Measurements from ENCODE around the gene LPP. TPM values are rescaled to one million over a fixed set of nuclear protein-coding genes. Genes with fewer than 3 reads are reported as not detected.
A peak's percentile ranks its signal among the peaks of the same experiment; 100 is the strongest.

Gene LPP
- total and polyA plus RNA-seq, 2 of the 13 experiments (the other 11 are each of a cell fraction or from before 2014, with no cell fraction given), result 19.2 to 29.9 TPM

DNA sequence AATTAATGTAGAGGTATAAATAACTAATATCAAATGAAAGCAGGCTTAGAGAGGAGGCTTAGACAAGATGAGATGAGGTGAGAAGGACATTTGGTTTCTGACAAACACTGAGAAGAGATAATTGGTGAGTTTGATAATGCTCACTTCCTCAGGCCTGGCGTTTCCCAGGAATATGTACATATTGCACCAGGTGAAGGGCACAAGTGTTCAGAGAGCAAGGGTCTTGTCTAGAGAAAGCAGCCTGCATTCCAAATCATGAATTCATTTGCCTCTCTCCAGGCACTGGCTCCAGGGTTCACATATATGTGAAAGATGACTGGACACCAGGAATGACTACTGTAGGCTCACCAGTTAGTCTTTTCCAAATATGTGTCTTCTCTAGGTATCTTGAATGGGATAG lies 48.0 kb upstream of the LPP start:
- CTCF ChIA-PET (ENCODE audit: low intra/inter-chr PET ratio, low total read pairs), result no interaction called here
- POLR2A ChIA-PET, result interaction anchor here (1.3 kb wide), 1 partner anchor 16 kb away, joined by 7 read pairs; no protein-coding TSS in a partner anchor
- Histone ChIP-seq H2AFZ (ENCODE audit: low read length) (no peak overlapping the region), H3K9ac (ENCODE audit: insufficient read depth, low read depth, low read length) (no peak overlapping the region), H3K4me1 (ENCODE audit: insufficient read depth, low read length) (peaks cover 41% of the 10 kb centered on the region), H3K4me3 (replicated peaks in 1 of 3; ENCODE audit: insufficient read depth in 1 of 3, low read depth in 2 of 3, low read length in 3 of 3) (no peak overlapping the region), H3K36me3 (replicated peaks in 1 of 2; ENCODE audit: control insufficient read depth in 1 of 2, insufficient read depth in 2 of 2, low read length in 2 of 2) (no peaks in the 10 kb centered on the region), H3K27me3 (ENCODE audit: control insufficient read depth in 1 of 2, insufficient read depth in 2 of 2, low read length in 2 of 2) (no peaks in the 10 kb centered on the region), H3K9me3 (ENCODE audit: low read length) (peaks cover 5% of the 10 kb centered on the region), H4K20me1 (ENCODE audit: insufficient read depth, low read length) (no peaks in the 10 kb centered on the region), H3K4me2 (ENCODE audit: low read depth, low read length) (peak overlapping the region; percentile 10; the same call in 1 of the 2 replicates), H3K27ac (ENCODE audit: extremely low read length, insufficient read depth, low read length) (no peak overlapping the region), H3K79me2 (ENCODE audit: insufficient read depth, low read length) (no peaks in the 10 kb centered on the region)
- DNase-seq (ENCODE audit: low spot score) (peak; percentile 71), ATAC-seq (peak; percentile 95), FAIRE-seq (peak; percentile 42)
- 0% methylated on average over 1 of the region's 1 CpG for WGBS (ENCODE audit: low lambda C conversion rate)
- in situ Hi-C loops (cut with HindIII; ENCODE audit: extremely low pct_ligation_motif_present, low pct_unique_long_range_greater_than_20kb), result no loop called here
- no TSS peak for BruUV-seq (replicated peaks)
- intact Hi-C loops (cut with micrococcal nuclease; ENCODE audit: unreplicated experiment), result loop anchor here (2.0 kb wide), 1 partner anchor 47 kb away; no protein-coding TSS in a partner anchor
- TF ChIP-seq, protein P1, sequence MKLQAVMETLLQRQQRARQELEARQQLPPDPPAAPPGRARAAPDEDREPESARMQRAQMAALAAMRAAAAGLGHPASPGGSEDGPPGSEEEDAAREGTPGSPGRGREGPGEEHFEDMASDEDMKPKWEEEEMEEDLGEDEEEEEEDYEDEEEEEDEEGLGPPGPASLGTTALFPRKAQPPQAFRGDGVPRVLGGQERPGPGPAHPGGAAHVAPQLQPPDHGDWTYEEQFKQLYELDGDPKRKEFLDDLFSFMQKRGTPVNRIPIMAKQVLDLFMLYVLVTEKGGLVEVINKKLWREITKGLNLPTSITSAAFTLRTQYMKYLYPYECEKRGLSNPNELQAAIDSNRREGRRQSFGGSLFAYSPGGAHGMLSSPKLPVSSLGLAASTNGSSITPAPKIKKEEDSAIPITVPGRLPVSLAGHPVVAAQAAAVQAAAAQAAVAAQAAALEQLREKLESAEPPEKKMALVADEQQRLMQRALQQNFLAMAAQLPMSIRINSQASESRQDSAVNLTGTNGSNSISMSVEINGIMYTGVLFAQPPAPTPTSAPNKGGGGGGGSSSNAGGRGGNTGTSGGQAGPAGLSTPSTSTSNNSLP (IDR thresholded peaks at IDR 0.05; ENCODE audit: low read depth, low read length), result peak; percentile 31; the same call in 1 of the 2 replicates
- TF ChIP-seq MED1 (CRISPR knock-in tag; IDR thresholded peaks at IDR 0.05), result no peak
- peak; percentile 27; the same call in 1 of the 2 replicates for TF ChIP-seq HDAC2 (CRISPR knock-in tag; IDR thresholded peaks at IDR 0.05)
- TF ChIP-seq ARNT2 (CRISPR knock-in tag; IDR thresholded peaks at IDR 0.05; ENCODE audit: low read depth), result no peak
- peak; percentile 32; the same call in 1 of the 2 replicates for TF ChIP-seq ELF3 (CRISPR knock-in tag; IDR thresholded peaks at IDR 0.05)
- TF ChIP-seq, protein P2, sequence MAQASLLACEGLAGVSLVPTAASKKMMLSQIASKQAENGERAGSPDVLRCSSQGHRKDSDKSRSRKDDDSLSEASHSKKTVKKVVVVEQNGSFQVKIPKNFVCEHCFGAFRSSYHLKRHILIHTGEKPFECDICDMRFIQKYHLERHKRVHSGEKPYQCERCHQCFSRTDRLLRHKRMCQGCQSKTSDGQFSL (CRISPR knock-in tag; IDR thresholded peaks at IDR 0.05), result no peak
- no peak for TF ChIP-seq KAT2B (IDR thresholded peaks at IDR 0.05; ENCODE audit: borderline replicate concordance, low read depth, low read length)
- no peak for TF ChIP-seq ZNF772 (CRISPR knock-in tag; IDR thresholded peaks at IDR 0.05)
- no peak for TF ChIP-seq CCAR2 (optimal IDR thresholded peaks at IDR 0.05; ENCODE audit: low read depth, low read length)
- TF ChIP-seq PCBP1 (IDR thresholded peaks at IDR 0.05; ENCODE audit: borderline replicate concordance, low read depth, low read length), result no peak
- no peak for TF ChIP-seq POLR2AphosphoS5 (IDR thresholded peaks at IDR 0.05; ENCODE audit: low read depth, low read length)
- no peak for TF ChIP-seq ZNF563 (CRISPR knock-in tag; IDR thresholded peaks at IDR 0.05)
- TF ChIP-seq, protein P3, sequence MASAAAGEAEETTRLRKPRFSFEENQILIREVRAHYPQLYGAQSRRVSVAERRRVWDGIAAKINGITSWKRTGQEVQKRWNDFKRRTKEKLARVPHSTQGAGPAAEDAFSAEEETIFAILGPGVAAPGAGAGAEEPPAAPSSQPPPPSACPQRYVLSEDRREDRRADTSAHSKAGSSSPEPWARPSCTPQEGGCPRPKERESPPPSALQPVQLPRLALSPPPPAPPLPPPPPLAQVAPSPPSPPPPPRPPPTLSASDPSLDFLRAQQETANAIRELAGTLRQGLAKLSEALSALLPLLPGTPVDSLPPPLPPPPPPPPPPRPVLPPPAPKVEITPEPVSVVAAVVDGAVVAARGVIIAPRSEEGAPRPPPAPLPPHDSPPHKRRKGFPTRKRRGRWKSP (CRISPR knock-in tag; IDR thresholded peaks at IDR 0.05), result no peak
- no peak for TF ChIP-seq RFXANK (CRISPR knock-in tag; IDR thresholded peaks at IDR 0.05)
- TF ChIP-seq ARNT (IDR thresholded peaks at IDR 0.05), result no peak
- no peak for TF ChIP-seq HIVEP1 (CRISPR knock-in tag; IDR thresholded peaks at IDR 0.05)
- TF ChIP-seq FOSL2 (CRISPR knock-in tag; IDR thresholded peaks at IDR 0.05), result peak; percentile 42; the same call in 1 of the 2 replicates
- no peak for TF ChIP-seq CREM (IDR thresholded peaks at IDR 0.05)
- TF ChIP-seq CREM (CRISPR knock-in tag; IDR thresholded peaks at IDR 0.05), result no peak
- no peak for TF ChIP-seq SCMH1 (CRISPR knock-in tag; IDR thresholded peaks at IDR 0.05; ENCODE audit: borderline replicate concordance)
- TF ChIP-seq TAF1 (CRISPR knock-in tag; IDR thresholded peaks at IDR 0.05), result no peak
- TF ChIP-seq ZNF234 (CRISPR knock-in tag; conservative IDR thresholded peaks at IDR 0.05), result no peak
- TF ChIP-seq ZNF781 (CRISPR knock-in tag; IDR thresholded peaks at IDR 0.05; ENCODE audit: borderline replicate concordance, not compliant biosample characterization), result no peak
- no peak for TF ChIP-seq SRF (IDR thresholded peaks at IDR 0.05; ENCODE audit: low read depth, low read length)
- no peak for TF ChIP-seq ZBTB7A (CRISPR knock-in tag; IDR thresholded peaks at IDR 0.05)
- no peak for TF ChIP-seq TCF7 (IDR thresholded peaks at IDR 0.05; ENCODE audit: low read depth)
- no peak for TF ChIP-seq MEIS2 (CRISPR knock-in tag; IDR thresholded peaks at IDR 0.05)
